CD4-positive, alpha-beta T cell treated with Interferon gamma for 1 hour (primary cell): ENCODE data around the gene ROBO2.

Source experiments
- DNase-seq: peaks from one replicate; pipeline ENCODE4 v3.0.0-alpha.2; 2020

ROBO2 gene

GRCh38 chr3:77052733-77053670, 13.1 kb downstream of the ROBO2 start:
- DNase-seq, result no peak

GRCh38 chr3:77053795-77054194, 13.9 kb downstream of the ROBO2 start:
- DNase-seq, result no peak

GRCh38 chr3:77055841-77056341, 16.0 kb downstream of the ROBO2 start:
- DNase-seq, result no peak

GRCh38 chr3:77059354-77059753, 19.5 kb downstream of the ROBO2 start:
- no peak for DNase-seq

GRCh38 chr3:77063423-77063822, 23.5 kb downstream of the ROBO2 start:
- no peak for DNase-seq

GRCh38 chr3:77065750-77066149, 25.9 kb downstream of the ROBO2 start:
- no peak for DNase-seq

- no peak for DNase-seq
Measured at GRCh38 chr3:77066829-77067228, 26.9 kb downstream of the ROBO2 start.

- no peak for DNase-seq
Measured at GRCh38 chr3:77068808-77069207, 28.9 kb downstream of the ROBO2 start.

GRCh38 chr3:77071364-77071763, 31.5 kb downstream of the ROBO2 start:
- no peak for DNase-seq

GRCh38 chr3:77071809-77072208, 31.9 kb downstream of the ROBO2 start:
- no peak for DNase-seq

GRCh38 chr3:77072232-77072631, 32.3 kb downstream of the ROBO2 start:
- no peak for DNase-seq

GRCh38 chr3:77078279-77078678, 38.4 kb downstream of the ROBO2 start:
- no peak for DNase-seq

GRCh38 chr3:77079988-77080610, 40.2 kb downstream of the ROBO2 start:
- DNase-seq, result no peak

- DNase-seq, result no peak
Measured at GRCh38 chr3:77081240-77081661, 41.4 kb downstream of the ROBO2 start.

- no peak for DNase-seq
Measured at GRCh38 chr3:77084511-77084910, 44.6 kb downstream of the ROBO2 start.

- no peak for DNase-seq
Measured at GRCh38 chr3:77086408-77086807, 46.5 kb downstream of the ROBO2 start.

GRCh38 chr3:77091809-77092208, 51.9 kb downstream of the ROBO2 start:
- no peak for DNase-seq

- no peak for DNase-seq
Measured at GRCh38 chr3:77093101-77093500, 53.2 kb downstream of the ROBO2 start.

GRCh38 chr3:77096145-77096544, 56.2 kb downstream of the ROBO2 start:
- no peak for DNase-seq

- DNase-seq, result no peak
Measured at GRCh38 chr3:77096966-77097890, 57.3 kb downstream of the ROBO2 start.

GRCh38 chr3:77102951-77103769, 63.3 kb downstream of the ROBO2 start:
- no peak for DNase-seq

GRCh38 chr3:77122652-77123051, 82.8 kb downstream of the ROBO2 start:
- no peak for DNase-seq
